GM21447 (cell line): Measurements from ENCODE around the gene NRXN2.
"Not testable (repeated sequence)": the region's sequence is repeated elsewhere in the genome, so short reads cannot be mapped to it uniquely, and the experiment has no call there.

Experiments used
- ATAC-seq: cut with Tn5 transposase; IDR thresholded peaks from one replicate; pipeline ENCODE4 v1.9.1; 2021; ENCODE audit not compliant: unreplicated experiment

Gene NRXN2

GRCh38 chr11:64705501-64705900, 17.5 kb downstream of the NRXN2 start:
- ATAC-seq: no peak

DNA sequence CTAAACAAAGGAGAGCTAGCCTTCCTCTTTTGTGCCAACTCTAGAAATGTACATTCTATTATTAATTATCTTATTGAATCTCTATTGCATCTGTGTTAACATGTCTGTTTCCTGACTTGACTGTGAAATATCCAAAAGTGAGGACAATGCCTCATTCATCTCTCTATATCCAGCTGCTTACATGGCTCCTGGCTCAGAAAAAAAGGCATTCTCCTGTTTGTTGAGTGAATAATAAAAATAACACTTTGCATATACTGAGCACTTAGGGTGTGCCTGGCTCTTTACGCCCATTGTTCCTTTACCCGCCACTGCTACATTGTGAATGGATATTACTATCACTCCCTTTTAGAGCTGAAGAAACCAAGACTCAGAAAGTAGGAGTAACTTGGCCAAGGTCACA, 19.9 kb downstream of the NRXN2 start:
- ATAC-seq: no peak

DNA sequence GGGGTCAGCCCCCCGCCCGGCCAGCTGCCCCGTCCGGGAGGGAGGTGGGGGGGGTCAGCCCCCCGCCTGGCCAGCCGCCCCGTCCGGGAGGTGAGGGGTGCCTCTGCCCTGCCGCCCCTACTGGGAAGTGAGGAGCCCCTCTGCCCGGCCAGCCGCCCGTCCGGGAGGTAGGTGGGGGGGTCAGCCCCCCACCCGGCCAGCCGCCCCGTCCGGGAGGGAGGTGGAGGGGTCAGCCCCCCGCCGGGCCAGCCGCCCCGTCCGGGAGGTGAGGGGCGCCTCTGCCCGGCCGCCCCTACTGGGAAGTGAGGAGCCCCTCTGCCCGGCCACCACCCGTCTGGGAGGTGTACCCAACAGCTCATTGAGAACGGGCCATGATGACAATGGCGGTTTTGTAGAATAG, 21.0 kb downstream of the NRXN2 start:
- ATAC-seq: not testable (repeated sequence)

GRCh38 chr11:64698427-64698826, 24.6 kb downstream of the NRXN2 start:
- ATAC-seq: no peak

DNA sequence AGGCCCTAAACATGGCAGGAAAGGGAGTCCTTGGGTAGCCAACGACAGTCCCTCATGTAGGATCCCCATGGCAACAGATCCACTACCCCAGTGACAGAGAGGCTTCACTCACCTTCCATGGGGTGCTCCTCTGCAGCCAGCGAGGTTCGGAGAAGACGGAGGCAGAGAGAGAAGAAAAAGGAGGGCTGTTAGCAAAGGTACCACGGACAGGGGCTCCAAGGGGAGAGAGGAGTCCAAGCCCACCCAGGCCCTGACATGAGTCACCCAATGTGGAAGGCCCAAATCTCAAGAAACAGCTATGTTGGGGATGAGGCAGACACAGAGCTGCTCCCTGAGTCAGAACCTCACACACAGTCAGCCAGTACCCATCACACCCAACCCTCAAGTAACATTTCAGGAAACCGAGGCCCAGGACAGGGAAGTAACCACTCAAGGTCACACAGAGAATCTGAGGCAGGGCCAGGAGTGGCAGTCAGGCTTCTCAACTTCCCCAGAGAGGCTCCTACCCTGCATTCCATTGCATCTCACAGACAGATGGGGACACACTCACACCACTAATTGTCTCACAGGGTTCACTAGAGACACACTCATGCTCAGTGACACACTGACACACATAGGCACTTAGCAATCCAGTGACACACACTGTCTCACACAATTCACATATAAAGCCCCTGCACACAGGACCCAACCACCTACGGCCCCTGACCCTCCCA, 25.2 kb downstream of the NRXN2 start:
- ATAC-seq: no peak

GRCh38 chr11:64696045-64696444, 27.0 kb downstream of the NRXN2 start:
- no peak for ATAC-seq

DNA sequence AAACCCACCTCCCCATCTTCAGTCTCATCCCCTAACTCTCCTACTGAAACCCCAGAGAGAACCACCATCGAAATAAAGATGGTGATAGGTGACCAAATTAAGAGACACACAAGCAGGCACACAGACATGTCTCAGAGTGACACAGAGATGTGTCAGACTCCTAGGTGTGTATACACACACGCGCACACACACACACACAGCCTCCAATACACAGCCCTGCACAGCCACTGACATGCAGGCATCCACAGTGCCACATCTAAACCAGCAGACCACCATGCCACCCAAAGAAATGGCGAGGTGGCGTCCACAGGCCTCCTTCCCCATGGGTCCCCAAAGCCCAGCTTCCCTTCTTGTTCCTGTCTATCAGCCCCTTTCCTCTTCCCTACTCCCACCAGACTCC, 27.4 kb downstream of the NRXN2 start:
- ATAC-seq: no peak

GRCh38 chr11:64694821-64695365, 28.1 kb downstream of the NRXN2 start:
- no peak for ATAC-seq

DNA sequence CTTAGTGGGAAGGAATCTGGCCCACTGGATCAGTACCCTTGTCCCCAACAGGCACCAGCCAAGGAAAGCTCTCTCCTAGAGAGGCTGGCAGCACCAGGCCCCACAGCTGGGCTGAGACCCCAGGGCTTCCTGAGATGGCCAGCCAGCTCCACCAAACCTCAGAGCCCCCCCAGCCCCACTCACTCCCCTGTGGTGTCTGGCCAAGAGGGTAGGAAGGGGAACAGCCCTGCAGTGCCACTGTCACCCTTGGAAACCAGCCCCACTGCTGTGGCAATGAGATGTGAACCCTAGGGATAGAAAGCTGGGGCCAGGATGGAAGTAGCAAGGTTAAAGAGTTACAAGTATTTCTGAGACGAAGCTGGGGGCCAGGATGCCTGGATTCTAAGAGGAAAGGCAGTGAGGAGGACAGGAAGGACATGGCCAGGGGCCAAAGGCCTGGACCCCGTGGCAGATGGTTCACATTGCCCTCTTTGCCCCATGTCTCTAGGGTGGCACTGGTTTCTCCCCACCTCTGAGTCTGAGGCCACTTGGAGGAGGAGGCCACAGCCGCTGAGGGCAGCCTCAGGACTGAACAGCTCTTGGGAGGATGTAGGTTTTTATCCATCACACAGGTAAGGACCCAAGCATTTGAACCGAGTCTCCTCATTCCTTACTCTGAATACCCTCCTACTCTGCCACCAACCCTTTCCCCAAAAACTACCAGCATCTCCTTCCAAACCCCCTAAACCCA, 28.8 kb downstream of the NRXN2 start:
- no peak for ATAC-seq

DNA sequence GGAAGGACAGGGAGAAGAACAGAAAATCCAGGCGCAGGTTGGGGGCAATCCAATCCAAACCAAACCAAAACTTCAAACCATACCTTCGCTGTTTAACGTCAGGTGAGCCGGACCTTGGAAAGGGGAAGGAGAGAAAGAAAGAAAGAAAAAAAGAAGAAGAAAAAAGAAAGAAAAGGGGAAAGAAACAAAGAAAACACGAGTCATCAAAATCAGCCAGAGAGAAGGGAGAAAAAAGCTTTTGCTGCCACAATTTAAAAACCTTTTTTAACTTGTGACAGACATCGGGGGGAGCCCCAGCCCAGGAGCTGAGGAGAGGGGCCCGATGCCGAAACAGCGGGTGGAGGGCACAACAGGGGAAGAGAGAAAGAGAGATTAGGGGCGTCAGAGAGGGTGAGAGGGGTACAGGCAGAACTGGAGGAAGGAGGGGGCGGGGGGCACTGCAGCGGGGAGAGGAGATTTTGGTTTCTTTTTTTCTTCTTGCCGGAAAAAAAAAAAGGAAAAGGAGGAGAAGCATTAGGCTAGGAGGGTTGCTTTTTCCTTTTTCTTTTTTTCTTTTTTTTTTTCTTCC, 30.1 kb downstream of the NRXN2 start:
- no peak for ATAC-seq

DNA sequence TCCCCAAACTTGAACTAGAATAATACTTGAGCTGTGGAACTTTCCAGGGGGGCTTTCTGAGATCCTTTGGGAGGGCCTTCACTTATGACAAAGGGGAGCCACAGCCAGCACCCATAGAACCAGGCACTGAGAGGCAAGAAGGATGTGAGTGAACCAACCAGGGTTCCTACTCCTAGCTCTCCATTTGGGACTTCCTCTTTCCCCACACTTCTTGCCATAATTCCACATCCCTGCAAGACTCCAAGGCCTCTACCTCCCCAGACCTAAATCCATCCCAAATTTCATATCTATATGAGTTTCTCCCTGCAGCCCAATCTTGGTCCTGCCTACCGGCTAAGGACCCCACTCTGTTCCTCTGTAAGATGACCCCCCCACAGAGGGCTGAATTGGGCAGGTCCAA, 31.5 kb downstream of the NRXN2 start:
- ATAC-seq: no peak

DNA sequence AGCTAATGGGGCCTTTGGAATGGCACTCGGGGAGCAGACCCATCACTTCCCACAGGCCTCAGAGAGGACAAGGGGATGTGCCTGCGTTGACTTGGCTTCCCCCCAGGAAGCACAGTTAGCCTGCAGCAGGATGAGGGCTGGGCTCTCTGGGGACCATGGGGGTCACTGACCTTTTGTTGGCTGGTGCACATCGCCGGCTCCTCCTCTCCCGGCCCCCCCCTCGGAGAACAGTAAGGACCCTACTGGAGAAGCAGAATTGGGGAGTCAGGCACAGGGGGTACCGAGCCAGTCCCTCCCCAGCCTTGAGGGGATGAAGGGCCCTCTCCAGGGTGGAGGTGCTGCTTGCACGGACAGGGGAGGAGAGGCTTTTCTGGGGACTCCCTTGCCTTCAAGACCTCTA, 32.8 kb downstream of the NRXN2 start:
- no peak for ATAC-seq

GRCh38 chr11:64688534-64688982, 34.4 kb downstream of the NRXN2 start:
- ATAC-seq: peak; percentile 83

DNA sequence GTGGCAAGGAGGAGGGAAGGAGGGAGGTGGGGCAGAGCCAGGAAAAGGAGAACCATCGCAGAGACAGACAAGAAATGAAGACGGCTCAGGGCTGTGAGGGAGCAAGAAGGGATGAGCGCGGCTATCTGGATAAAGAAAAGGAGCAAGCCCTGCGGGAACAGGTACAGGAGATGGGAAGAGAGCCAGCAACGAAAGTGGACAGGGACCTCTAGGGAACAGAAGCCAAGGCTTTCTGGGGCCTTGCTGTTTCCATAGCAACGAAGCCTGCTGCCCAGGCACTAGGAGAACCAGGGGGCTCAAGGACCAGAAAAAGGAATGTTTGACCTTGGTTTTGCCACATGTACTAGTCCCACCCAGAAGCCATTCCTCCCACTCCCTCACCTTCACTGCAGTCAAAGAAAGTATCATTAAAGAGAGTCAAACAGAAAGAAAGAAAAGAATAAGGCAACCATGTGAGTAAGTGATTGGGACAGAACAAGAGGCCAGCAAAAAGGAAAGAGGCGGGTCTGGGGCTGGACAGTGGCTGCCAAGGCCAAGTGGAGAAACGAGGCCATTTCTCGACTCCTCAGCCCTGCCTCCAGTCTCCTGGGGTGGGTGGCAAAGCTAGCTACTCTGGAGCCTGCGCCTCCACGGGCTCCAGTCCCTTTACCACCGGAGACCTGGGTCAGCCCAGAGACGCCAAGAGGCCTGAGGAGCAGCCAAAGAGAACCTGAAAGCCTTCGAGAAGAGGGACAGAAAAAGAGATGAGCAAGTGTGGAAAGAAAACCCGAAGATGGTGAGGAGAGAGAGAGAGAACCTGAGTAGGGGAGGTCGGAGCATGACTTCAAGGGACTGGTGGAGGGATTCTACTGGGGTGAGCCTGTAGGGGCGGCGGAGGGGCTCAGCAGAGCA, 35.1 kb downstream of the NRXN2 start:
- no peak for ATAC-seq

DNA sequence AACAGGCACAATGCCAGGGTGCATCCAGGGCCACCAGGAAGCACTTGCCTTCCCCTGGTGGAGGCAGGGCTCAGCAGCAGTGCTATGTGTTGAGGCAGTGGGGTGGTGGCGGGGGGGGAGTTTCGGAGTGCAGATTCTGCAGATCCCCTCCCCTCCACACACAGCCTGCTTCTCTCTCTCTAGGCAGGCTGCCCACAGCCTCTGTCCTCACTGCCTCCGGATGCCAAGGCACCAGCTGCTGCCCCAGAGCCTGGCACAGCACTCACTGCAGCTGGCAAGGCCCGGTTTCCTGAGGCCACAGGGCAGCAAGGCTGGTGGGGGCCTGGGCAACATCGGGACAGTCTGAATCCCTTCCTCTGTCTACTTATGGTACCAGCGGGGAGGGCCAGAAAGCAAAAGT, 35.8 kb downstream of the NRXN2 start:
- ATAC-seq: no peak

DNA sequence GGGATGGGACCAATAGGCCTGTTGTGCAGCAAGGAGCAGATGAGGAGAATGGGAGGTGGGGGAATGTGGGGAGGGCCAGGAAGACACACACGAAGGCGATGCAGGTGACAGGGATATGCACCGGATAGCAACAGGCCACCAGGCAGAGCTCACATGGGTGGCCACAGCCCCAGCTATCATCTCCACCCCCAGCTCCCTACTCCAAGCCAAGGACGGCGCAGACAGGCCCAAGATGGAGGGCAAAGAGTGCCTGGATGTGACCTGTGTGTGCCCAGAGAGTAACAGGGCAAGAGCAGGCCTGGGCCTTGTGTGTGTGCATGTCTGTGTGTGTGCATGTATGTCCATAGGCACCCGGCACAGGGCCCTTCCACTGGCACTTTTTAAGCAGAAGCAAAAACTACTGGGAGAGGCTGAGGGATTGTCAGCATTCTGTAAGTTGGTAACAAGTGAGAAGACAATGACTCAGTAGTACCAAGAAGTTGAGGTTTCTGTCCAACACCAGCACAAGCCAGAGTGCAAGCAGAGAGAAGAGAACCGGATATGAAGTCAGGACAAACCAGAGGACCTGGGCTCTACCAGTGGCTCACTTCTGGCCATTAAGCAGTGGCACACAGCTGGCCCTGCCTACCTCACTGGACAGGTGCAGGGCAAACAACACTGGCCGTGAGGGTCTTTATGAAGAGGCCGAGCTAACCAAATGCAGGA, 36.4 kb downstream of the NRXN2 start:
- ATAC-seq: no peak

DNA sequence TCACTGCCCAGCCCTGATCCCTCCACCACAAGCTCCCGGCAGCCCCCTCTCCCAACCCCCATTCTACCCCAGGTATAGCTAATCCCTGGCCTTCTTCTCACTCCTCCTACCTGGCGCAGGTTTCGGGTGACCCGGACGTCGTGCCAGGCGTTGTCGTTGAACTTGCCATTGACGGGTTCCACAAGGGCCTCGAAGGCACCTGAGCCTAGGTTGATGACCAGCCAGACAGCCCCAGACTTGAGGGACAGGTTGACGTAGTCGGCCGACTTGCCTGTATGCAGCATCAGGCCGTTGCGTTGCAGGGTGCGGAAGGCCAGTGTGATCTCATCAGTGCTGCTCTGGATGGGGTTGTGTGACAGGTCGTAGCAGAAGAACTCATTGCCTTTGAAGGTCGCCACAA, 37.5 kb downstream of the NRXN2 start:
- no peak for ATAC-seq

DNA sequence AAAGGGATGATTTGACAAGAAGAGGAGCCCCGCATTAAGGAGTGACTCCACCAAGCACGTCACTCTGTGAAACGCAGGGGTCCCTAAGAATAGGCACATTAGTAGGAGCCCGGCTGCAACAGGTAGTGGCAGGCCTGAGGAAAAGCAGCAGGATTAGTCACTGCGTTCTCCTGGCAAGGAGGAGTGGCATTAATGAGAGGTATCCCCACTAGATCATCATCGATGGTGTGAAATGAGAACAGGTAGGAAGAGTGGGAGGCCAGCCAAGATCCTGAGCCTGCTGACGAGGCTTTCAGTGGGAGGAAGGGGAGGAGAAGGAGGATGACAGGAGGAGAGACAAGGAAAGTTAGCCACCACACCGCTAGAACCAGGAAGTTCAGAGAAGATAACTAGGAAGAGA, 38.6 kb downstream of the NRXN2 start:
- no peak for ATAC-seq

GRCh38 chr11:64681171-64681570, 41.8 kb downstream of the NRXN2 start:
- no peak for ATAC-seq

DNA sequence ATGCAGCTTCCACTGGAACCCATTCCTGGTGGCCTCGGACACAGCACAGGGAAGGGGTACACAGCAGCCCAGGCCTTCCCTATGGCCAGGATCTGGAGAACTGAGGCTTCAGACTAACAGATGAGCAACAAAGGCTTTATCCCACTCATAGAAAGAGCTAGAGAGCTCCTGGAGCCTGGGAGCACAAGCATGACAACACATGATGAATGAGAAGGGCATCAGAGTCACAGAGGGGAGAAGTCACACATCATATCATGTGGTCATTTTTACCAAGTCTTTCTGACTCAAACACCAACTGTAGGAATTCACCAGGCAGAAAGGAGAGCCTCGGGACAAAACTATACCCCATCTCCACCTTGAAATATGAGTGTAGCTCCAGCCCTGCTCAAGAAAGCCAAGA, 43.2 kb downstream of the NRXN2 start:
- no peak for ATAC-seq
